LNCaP clone FGC (cell line): ENCODE data around the gene DCUN1D4.
A peak's percentile ranks its signal among the peaks of the same experiment; 100 is the strongest.
"Not testable (repeated sequence)": the region's sequence is repeated elsewhere in the genome, so short reads cannot be mapped to it uniquely, and the experiment has no call there.

Experiments
- DNase-seq: peaks from one replicate; pipeline ENCODE4 v3.0.0-alpha.2; 2011; ENCODE audit warnings: low read depth
- H3K4me3 ChIP-seq: 2 replicates; pipeline ENCODE4 v1.5.1; 2011; ENCODE audit warnings: mild to moderate bottlenecking, low read depth, low read length, control low read depth
- TF ChIP-seq, protein P1 (sequence below): IDR thresholded peaks from 2 replicates; pipeline ENCODE4 v1.5.1; 2012; ENCODE audit warnings: mild to moderate bottlenecking; ENCODE audit not compliant: control insufficient read depth, insufficient read depth; ENCODE audit errors: extremely low read depth

Gene DCUN1D4

DNA sequence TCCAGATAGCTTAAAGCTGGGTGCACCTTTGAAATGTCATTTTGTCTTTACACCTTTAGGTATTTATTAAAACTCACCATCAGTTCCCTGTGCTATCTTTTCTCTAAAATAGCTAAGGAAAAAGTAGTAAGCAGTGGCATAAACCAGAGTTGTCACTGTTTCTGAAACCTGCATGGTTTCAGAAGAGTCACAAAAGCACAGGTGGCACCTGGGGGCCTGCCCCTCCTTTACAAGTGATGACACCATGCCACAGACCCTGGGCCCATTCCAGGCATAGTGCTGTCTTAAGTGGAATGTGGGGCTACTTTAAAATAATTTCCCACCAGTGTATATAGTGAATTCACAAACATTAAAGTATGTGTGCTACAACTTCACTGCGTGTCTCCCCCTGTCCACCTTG, 47.8 kb downstream of the DCUN1D4 start:
- TF ChIP-seq, protein P1, sequence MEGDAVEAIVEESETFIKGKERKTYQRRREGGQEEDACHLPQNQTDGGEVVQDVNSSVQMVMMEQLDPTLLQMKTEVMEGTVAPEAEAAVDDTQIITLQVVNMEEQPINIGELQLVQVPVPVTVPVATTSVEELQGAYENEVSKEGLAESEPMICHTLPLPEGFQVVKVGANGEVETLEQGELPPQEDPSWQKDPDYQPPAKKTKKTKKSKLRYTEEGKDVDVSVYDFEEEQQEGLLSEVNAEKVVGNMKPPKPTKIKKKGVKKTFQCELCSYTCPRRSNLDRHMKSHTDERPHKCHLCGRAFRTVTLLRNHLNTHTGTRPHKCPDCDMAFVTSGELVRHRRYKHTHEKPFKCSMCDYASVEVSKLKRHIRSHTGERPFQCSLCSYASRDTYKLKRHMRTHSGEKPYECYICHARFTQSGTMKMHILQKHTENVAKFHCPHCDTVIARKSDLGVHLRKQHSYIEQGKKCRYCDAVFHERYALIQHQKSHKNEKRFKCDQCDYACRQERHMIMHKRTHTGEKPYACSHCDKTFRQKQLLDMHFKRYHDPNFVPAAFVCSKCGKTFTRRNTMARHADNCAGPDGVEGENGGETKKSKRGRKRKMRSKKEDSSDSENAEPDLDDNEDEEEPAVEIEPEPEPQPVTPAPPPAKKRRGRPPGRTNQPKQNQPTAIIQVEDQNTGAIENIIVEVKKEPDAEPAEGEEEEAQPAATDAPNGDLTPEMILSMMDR = no peak
- DNase-seq = no peak

GRCh38 chr4:51893402-51893801, 50.4 kb downstream of the DCUN1D4 start:
- not testable (repeated sequence) for DNase-seq, H3K4me3 ChIP-seq

More for the DNA sequence above, 47.8 kb downstream of the DCUN1D4 start:
- no peak overlapping the region for H3K4me3 ChIP-seq

- DNase-seq = no peak
- TF ChIP-seq, protein P1 = no peak
- no peak overlapping the region for H3K4me3 ChIP-seq
These were observed 51.2 kb downstream of the DCUN1D4 start for GRCh38 chr4:51894059-51894645.

DNA sequence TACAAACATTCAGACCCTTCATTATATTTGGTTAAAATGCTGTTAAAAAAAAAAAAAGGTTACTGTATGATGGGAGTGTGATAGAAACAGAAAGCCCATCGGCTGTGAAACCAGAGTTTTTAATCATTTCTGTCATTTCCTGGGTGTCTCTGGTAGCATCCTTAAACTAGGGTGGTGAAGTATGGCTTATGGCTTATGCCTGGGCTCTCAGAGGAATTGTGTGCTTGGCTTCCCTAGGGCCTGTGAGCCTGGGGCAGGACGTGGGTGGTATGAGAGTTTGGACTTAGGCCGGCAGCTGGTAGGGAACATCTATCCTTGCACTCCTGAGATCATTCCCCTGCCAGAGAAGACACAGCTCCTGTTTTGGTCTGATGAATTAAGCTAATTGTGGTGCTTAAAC, 52.2 kb downstream of the DCUN1D4 start:
- no peak for DNase-seq
- TF ChIP-seq, protein P1 = no peak
- H3K4me3 ChIP-seq = no peak overlapping the region

DNA sequence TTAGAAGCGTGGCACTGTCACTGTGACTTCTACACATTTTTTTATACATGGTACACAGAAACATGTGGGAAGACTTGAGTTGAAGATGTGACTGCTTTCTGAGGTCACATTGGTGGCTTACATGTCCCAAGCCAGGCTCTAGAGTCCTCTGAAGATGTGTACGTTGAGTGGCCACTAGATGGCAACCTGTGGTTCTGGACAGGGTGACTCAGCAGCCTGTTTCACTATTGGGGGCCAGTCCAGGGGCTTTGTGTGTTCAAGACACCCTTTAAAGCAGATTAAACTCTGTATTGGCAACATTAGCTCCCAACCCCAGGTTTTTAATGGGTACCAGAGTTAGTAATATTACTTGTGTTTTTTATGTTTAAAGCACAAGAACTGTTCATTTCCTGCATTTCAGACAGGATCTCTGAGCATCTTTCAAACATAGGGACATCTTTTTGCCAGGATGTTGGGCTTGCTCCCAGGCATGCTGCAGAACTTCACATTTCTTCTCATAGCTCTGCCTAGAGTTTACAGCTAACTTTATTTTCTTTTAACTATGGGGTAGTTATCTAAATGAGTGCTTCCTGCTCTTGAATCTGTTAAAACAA, 53.0 kb downstream of the DCUN1D4 start:
- no peak overlapping the region for H3K4me3 ChIP-seq
- no peak for DNase-seq
- TF ChIP-seq, protein P1 = peak; percentile 80

DNA sequence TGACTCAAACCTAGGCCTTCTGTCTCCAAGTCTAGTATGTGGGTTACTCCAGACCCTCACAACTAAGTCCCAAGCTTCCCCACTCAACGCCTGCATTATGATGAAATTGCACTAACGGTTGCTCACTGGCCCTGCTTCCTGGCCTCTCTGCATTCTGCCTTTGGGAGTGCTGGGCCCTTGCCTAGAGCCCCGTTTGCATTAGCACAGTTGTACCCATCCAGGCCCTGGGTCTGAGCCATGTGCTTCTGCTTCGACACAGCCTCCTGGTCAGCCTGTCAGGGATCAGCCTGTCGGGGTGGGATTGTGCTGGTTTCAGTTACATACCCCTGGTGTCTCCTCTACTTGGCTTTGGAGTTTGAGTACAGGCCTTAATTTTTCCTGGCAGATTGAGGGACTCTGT, 58.4 kb downstream of the DCUN1D4 start:
- no peak overlapping the region for H3K4me3 ChIP-seq
- no peak for DNase-seq
- TF ChIP-seq, protein P1 = no peak

DNA sequence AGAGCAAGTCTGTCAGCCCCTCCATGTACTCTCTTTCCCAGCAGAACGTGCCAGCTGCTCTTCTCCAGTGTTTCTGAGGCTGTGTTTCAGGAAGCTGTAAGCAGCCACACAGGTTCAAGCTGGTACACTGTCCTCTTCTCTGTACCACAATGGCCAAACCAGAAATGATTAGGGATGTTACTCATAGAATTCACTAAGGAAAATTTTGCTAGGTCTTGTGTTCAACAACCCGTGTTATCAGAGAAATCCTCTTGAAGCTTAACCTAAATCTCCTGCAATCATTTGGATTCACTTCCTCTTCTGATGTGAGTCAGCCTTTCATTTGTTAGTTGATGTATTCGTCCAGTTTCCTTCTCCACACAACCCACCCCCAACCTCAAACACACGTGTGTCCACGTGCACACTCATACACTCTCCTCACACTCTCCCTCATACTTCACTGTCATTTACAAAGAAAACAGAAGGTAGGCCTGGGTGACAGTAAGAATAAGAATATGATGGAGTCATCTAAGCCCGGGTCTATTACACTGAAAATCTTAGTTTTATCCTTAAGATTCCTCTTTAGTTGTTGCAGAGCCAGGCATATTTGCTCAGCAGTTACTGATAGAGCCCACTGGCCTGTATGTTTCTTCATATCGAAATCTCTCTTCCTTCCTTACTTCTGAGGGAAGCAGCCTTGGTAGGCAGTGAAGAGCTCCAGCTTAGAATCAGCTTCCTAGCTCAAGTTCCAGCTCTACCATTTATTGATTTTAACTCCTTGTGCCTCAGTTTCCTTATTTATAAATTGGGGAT, 63.4 kb downstream of the DCUN1D4 start:
- TF ChIP-seq, protein P1 = no peak
- DNase-seq = no peak
- no peak overlapping the region for H3K4me3 ChIP-seq
